ENCODE results near the gene MGAT5.

Gene MGAT5

GRCh38 chr2:134253804-134254203 is at the start of gene MGAT5:
Gene MGAT5, plus strand, starts transcription at chr2:134254072. Its CDS starts 332 bp downstream, at chr2:134254404.
- no peak for DNase-seq (ENCODE audit: low read depth in 1 of 2, low spot score in 1 of 2)

- no peak for DNase-seq (ENCODE audit: low read depth in 1 of 2, low spot score in 1 of 2)
Measured at GRCh38 chr2:134205087-134205486, 48.8 kb upstream of the MGAT5 start.

- no peak for DNase-seq (ENCODE audit: low read depth in 1 of 2, low spot score in 1 of 2)
Measured at GRCh38 chr2:134206031-134206430, 47.8 kb upstream of the MGAT5 start.

GRCh38 chr2:134206573-134206972 is 47.3 kb upstream of the MGAT5 start:
- DNase-seq (ENCODE audit: low read depth in 1 of 2, low spot score in 1 of 2), result no peak

- DNase-seq (ENCODE audit: low read depth in 1 of 2, low spot score in 1 of 2), result peak; percentile 22 to 46
Measured at GRCh38 chr2:134207589-134208209, 46.2 kb upstream of the MGAT5 start.

GRCh38 chr2:134208825-134209224 is 45.0 kb upstream of the MGAT5 start:
- DNase-seq (ENCODE audit: low read depth in 1 of 2, low spot score in 1 of 2), result no peak

- no peak for DNase-seq (ENCODE audit: low read depth in 1 of 2, low spot score in 1 of 2)
Measured at GRCh38 chr2:134212746-134213145, 41.1 kb upstream of the MGAT5 start.

- no peak for DNase-seq (ENCODE audit: low read depth in 1 of 2, low spot score in 1 of 2)
Measured at GRCh38 chr2:134216152-134216829, 37.6 kb upstream of the MGAT5 start.

GRCh38 chr2:134217351-134217750 is 36.5 kb upstream of the MGAT5 start:
- no peak for DNase-seq (ENCODE audit: low read depth in 1 of 2, low spot score in 1 of 2)

- DNase-seq (ENCODE audit: low read depth in 1 of 2, low spot score in 1 of 2), result no peak
Measured at GRCh38 chr2:134217924-134218323, 35.9 kb upstream of the MGAT5 start.

- no peak for DNase-seq (ENCODE audit: low read depth in 1 of 2, low spot score in 1 of 2)
Measured at GRCh38 chr2:134218414-134218813, 35.5 kb upstream of the MGAT5 start.

GRCh38 chr2:134218930-134219658 is 34.8 kb upstream of the MGAT5 start:
- no peak for DNase-seq (ENCODE audit: low read depth in 1 of 2, low spot score in 1 of 2)

- DNase-seq (ENCODE audit: low read depth in 1 of 2, low spot score in 1 of 2), result no peak
Measured at GRCh38 chr2:134220344-134220974, 33.4 kb upstream of the MGAT5 start.

- no peak for DNase-seq (ENCODE audit: low read depth in 1 of 2, low spot score in 1 of 2)
Measured at GRCh38 chr2:134224005-134224404, 29.9 kb upstream of the MGAT5 start.

GRCh38 chr2:134225173-134225572 is 28.7 kb upstream of the MGAT5 start:
- no peak for DNase-seq (ENCODE audit: low read depth in 1 of 2, low spot score in 1 of 2)

- DNase-seq (ENCODE audit: low read depth in 1 of 2, low spot score in 1 of 2), result no peak
Measured at GRCh38 chr2:134225841-134226240, 28.0 kb upstream of the MGAT5 start.

GRCh38 chr2:134226601-134227000 is 27.3 kb upstream of the MGAT5 start:
- DNase-seq (ENCODE audit: low read depth in 1 of 2, low spot score in 1 of 2), result no peak

- DNase-seq (ENCODE audit: low read depth in 1 of 2, low spot score in 1 of 2), result no peak
Measured at GRCh38 chr2:134227666-134228065, 26.2 kb upstream of the MGAT5 start.

GRCh38 chr2:134228493-134228903 is 25.4 kb upstream of the MGAT5 start:
- DNase-seq (ENCODE audit: low read depth in 1 of 2, low spot score in 1 of 2), result no peak

GRCh38 chr2:134229540-134229939 is 24.3 kb upstream of the MGAT5 start:
- no peak for DNase-seq (ENCODE audit: low read depth in 1 of 2, low spot score in 1 of 2)

- DNase-seq (ENCODE audit: low read depth in 1 of 2, low spot score in 1 of 2), result no peak
Measured at GRCh38 chr2:134230885-134231284, 23.0 kb upstream of the MGAT5 start.

All from stimulated activated CD4-positive, alpha-beta T cell treated with anti-CD3 and anti-CD28 coated beads, Interleukin-15, amount 100 ng/mL, for 1 hour (primary cell).